SH-SY5Y (cell line): ENCODE measurements around the gene MAB21L4.

Experiments used
- GATA2 ChIP-seq: IDR thresholded peaks from 2 replicates; pipeline ENCODE4 v1.6.1; 2011; ENCODE audit warnings: mild to moderate bottlenecking, low read depth, low read length
- GATA3 ChIP-seq: IDR thresholded peaks from 2 replicates; pipeline ENCODE4 v1.6.1; 2011; ENCODE audit warnings: low read depth, mild to moderate bottlenecking, low read length, moderate library complexity

The MAB21L4 gene

GRCh38 chr2:240858871-240859270 is 37.1 kb downstream of the MAB21L4 start:
- no peak for TF ChIP-seq GATA2
- TF ChIP-seq GATA3, result no peak

GRCh38 chr2:240858321-240858720 is 37.6 kb downstream of the MAB21L4 start:
- TF ChIP-seq GATA3 (no peak), GATA2 (no peak)

DNA sequence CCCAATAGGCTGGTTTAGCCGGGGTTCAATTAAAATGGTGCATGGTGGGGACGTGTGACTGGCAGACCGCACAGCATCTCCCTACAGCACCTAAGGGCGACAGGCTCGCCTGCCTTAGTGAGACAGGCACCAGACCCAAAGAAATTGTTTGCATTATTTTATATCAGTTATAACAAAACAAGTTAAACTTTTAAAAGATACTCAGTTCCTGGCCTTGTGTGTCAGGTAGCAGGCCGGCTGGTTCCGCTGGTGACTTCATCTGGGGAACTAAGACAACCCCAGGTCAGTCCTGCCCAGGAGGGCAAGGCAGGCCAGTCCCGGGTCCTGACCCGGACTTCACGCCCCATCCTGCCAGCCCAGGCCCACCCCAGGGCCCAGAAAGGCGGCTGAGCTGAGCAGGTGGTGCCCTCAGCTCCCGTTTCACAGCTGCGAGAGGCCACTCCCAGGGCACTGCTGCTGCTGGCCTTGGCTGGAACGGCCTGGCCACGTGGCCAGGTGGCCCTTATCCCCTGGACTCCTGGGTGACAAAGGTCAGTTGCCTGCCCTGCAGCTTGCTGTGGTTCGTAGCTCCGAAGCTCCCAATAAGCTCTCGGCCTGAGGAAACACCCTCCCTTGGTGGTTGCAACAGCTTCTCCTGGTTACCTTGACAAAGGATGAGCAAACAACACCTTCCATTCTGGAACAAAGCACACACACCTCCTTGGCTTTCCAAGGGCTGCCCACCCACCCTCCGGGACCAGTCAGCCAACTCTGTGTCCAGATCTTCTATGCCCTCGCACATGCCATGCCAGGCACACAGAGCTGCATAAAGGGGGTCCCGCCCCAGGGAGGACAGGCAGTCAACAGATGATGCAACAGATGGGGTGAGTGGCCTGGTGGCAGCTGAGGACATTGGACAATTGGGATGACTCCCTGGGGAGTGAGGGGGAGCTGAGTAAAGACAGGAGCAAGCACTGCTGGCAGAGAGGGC is 38.6 kb downstream of the MAB21L4 start:
- no peak for TF ChIP-seq GATA3

- TF ChIP-seq GATA3 (no peak), GATA2 (no peak)
Observed at GRCh38 chr2:240856151-240856980, 39.6 kb downstream of the MAB21L4 start.

DNA sequence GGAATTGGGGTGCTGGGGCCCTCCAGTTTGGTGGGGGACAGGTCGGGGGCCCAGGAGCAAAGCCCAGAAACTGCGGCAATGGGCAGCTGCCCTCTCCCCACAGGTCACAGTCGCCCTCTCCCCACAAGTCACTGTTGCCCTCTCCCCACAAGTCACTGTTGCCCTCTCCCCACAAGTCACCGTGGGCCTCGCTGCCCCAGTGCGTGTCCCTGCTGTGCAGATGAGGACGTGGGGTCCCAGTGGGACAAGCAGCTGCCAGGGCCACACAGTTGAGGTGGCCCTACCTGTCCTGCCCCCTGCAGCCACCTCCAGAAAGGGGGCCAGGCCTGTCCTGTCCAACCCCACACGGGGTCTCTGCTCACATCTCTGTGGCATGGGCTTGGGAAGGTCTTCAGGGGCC is 40.3 kb downstream of the MAB21L4 start:
- no peak for TF ChIP-seq GATA2

- TF ChIP-seq GATA3, result no peak
- no peak for TF ChIP-seq GATA2
Observed at GRCh38 chr2:240852671-240853314, 43.2 kb downstream of the MAB21L4 start.

- TF ChIP-seq GATA3, result no peak
- TF ChIP-seq GATA2, result no peak
Observed at GRCh38 chr2:240851078-240851991, 44.6 kb downstream of the MAB21L4 start.

- TF ChIP-seq GATA2 (no peak), GATA3 (no peak)
Observed at GRCh38 chr2:240850756-240851077, 45.2 kb downstream of the MAB21L4 start.

- TF ChIP-seq GATA3, result no peak
- TF ChIP-seq GATA2, result no peak
Observed at GRCh38 chr2:240850026-240850425, 45.9 kb downstream of the MAB21L4 start.

GRCh38 chr2:240848900-240849680 is 46.9 kb downstream of the MAB21L4 start:
- no peak for TF ChIP-seq GATA2
- no peak for TF ChIP-seq GATA3

- TF ChIP-seq GATA2 (no peak), GATA3 (no peak)
Observed at GRCh38 chr2:240847817-240848216, 48.1 kb downstream of the MAB21L4 start.

GRCh38 chr2:240846873-240847595 is 48.9 kb downstream of the MAB21L4 start:
- no peak for TF ChIP-seq GATA3
- no peak for TF ChIP-seq GATA2
